ENCODE measurements around the gene TEKT4.
"Not testable (repeated sequence)": the region's sequence is repeated elsewhere in the genome, so short reads cannot be mapped to it uniquely, and the experiment has no call there.

The TEKT4 gene, protein sequence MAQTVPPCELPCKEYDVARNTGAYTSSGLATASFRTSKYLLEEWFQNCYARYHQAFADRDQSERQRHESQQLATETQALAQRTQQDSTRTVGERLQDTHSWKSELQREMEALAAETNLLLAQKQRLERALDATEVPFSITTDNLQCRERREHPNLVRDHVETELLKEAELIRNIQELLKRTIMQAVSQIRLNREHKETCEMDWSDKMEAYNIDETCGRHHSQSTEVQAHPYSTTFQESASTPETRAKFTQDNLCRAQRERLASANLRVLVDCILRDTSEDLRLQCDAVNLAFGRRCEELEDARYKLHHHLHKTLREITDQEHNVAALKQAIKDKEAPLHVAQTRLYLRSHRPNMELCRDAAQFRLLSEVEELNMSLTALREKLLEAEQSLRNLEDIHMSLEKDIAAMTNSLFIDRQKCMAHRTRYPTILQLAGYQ

DNA sequence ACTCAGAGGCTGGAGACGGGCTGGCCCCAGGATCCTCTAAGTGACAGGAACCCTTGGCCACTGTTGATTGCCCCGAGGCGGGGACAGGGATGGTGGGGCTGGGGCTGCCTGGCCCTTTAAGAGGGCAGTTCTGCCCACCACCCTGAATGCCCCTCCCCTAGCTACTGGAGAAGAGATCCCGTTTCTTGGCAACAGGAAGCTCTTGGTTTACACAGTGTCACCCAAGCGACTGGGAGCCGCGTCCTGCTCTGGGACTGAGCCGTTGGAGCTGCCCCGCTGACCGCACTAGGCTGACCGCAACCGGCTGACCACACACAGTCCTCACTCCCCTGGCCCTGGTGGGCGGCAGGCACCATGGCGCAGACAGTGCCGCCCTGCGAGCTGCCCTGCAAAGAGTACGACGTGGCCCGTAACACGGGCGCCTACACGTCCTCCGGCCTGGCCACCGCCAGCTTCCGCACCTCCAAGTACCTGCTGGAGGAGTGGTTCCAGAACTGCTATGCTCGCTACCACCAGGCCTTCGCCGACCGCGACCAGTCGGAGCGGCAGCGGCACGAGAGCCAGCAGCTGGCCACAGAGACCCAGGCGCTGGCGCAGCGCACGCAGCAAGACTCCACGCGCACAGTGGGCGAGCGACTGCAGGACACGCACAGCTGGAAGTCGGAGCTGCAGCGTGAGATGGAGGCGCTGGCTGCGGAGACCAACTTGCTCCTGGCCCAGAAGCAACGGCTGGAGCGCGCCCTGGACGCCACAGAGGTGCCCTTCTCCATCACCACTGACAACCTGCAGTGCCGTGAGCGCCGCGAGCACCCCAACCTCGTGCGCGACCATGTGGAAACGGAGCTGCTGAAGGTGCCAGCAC is at the start of gene TEKT4:
Gene TEKT4, plus strand, starts transcription at position 205 of the 862 bp plus-strand sequence. Its CDS starts 150 bp downstream, at position 355.
- in situ Hi-C loops (cut with MboI; ENCODE audit: low sequenced_read_pairs): no loop called here

DNA sequence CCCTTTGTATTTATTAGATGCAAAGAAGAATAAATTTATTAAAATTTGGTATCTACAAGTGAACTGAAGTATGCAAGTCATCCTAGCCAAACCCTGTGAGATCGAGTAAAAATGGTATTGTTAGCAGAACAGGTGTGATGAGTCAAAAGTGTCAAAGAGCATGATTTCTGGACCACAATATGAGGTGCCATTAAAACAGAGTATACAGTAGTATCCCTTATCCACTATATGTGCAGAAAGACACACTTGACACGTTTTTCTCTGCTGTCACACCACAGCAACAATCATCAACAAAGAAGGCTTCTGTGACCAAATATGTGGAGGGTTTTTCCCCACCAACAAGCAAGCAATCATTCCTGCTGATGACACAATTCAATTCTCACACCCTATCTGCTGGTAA is 32.0 kb upstream of the TEKT4 start:
- in situ Hi-C loops (cut with MboI; ENCODE audit: low sequenced_read_pairs): not testable (repeated sequence)

DNA sequence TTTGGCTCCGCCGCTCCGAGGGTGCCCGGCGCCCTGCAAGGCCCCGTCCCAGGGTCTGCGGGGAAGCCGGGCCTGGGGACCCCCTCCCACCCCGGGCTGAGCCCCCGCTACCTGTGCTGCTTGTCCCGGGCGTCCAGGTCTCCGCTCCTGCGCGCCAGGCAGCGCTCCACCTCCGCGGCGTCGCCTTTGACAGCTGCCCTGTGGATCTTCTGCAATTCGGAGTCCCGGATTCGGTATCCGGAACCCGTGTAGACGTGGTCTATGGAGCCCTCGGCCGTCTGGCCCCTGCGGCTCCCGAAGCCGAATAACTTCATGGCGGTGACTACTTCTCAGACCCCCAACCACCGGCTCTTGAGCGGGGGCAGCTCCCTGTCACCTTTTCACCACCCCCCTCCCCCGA is 14.4 kb upstream of the TEKT4 start:
- in situ Hi-C loops (cut with MboI; ENCODE audit: low sequenced_read_pairs): not testable (repeated sequence)

DNA sequence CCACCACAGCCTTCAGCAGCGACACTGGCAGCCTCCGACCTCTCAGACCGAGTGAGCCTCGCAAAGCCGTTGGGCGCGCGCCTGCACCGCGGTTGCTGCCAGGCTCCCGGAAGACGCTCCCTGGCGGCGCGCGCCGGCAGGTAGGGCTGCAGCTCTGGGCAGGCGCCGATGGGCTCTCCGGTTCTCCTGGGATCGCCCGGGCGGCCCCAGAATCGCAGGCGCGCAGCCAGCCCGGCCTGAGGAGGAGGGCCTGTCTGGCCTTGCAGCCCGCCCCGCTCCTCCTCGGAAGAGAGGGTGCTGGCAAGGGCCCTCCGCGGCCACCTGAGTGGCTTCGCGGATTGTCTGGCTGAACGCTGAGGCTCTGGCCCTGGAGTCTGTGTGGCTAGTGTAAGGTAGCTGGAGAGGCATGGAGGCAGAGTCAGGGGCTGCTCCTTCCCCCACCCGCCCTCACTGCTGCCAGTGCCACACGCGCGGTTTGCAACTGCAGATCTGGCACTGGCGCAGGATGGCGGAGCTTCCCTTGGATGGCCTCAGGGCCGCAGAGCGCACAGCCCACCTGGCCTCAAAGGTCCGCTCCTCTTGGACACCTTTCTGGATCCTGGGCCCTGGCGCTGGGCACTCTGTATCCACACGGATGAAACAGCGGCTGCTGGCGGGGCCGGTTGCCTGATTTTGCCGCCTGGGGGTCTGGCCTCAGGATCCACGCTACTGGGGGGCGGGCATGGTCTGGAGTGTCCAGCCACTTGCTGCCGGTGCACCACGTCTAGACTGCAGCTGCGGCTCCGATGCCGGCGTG is 13.7 kb upstream of the TEKT4 start:
- in situ Hi-C loops (cut with MboI; ENCODE audit: low sequenced_read_pairs): not testable (repeated sequence)

DNA sequence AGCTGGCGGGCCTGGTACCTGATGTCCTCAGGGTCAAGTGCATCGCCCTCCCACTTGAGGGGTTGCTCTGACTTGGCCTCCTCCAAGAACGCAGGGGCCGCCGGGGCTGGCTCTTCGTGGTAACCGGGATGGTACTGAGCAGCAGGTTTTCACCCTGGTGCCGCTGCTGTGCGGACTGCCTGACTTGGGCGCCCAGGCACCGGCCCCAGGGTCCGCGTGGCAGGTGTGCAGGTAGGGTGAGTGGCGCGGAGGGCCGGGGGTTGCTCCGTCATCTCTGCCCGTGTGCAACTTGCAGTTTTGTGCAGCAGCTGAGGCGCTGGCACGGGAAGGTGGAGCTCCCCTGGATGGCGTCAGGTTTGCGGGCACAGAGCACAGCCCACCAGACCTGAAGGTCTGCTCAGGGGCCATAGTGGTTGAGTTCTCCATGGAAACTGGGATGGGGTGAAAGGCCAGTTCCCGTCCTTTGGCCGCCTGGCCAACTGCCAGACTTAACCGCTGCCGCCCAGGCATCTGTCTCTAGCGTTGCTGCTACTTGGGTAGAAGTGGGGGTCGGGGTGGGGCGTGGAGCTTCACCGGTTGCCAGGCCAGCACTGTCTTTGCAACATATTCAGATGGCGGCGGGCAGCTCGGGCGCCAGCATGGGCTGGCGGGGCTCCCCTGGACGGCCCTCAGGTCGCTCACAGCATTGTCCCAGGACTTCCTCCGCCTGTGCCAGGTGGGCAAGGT is 12.9 kb upstream of the TEKT4 start:
- in situ Hi-C loops (cut with MboI; ENCODE audit: low sequenced_read_pairs): not testable (repeated sequence)

DNA sequence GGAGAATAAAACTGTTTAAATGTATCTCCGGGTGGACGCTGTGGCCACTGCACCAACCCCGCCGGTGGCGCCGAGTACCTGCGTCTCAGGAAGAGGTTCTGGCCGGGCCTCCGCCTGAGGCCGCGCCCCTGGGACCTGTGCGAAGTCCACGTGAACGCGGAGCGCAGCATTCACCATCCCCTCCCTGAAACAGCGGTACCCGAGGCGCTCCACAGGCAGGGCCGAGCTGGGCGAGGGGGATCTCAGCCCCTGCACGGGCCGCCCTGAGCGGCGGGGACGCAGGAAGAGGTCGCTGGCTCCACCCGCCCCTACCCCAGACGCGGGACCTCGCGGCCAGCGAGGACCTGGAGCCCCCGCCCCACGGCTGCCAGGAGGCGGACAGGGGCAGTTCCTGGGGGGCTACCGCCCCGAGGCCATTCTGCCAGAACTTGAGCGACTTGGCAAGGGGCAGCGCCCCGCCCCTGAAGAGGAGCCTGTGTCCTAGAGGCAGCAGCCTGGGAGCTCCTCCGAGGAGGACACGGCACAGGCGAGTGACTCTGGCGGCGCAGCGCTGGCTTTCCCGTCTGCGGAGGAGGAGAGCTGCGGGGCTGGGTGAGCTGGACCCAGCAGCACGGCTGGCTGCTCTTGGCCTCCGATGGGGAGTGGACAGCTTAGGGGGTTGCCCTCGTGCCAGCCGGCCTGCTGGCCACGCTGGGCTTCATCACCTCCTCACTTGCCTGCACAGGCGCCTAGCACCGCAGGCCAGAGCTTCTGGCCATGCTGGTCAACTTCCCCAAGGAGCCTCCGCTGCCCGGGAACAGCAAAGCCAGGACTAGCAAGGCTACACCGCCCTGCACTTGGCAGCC is 9.7 kb upstream of the TEKT4 start:
- in situ Hi-C loops (cut with MboI; ENCODE audit: low sequenced_read_pairs): no loop called here

DNA sequence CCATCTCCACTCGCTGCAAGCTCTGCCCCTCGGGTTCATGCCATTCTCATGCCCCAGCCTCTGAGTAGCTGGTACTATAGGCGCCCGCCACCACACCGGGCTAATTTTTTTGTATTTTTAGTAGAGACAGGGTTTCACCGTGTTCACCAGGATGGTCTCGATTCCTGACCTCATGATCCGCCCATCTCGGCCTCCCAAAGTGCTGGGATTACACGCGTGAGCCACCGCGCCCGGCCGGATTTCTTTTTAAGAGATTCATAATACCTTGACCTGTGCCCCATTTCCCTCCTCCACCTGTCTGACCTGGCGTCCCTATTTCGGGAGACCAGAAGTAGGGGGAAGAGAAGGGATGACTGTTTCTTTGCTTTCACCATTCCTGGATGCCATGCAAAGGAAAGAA is 8.3 kb upstream of the TEKT4 start:
- in situ Hi-C loops (cut with MboI; ENCODE audit: low sequenced_read_pairs): not testable (repeated sequence)

DNA sequence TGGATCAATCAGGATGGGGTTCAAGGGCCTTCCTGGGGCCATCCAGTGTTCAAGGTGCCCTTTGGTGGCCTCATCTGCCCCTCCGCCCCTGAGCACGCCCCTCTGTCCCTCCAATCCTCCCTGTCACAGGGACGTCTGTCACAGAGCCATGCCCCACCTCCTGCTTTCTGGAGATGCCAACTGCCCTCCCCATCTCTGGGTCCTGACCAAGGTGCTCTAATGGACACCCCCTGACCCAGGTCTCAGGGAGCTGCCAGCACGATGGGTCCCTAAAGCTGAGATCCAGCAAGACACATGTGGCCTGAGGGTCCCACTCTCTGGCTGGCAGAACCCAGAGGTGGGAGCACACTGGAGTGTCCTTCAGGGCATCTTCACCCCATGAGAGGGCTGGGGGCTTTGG is 2.1 kb upstream of the TEKT4 start:
- in situ Hi-C loops (cut with MboI; ENCODE audit: low sequenced_read_pairs): no loop called here

DNA sequence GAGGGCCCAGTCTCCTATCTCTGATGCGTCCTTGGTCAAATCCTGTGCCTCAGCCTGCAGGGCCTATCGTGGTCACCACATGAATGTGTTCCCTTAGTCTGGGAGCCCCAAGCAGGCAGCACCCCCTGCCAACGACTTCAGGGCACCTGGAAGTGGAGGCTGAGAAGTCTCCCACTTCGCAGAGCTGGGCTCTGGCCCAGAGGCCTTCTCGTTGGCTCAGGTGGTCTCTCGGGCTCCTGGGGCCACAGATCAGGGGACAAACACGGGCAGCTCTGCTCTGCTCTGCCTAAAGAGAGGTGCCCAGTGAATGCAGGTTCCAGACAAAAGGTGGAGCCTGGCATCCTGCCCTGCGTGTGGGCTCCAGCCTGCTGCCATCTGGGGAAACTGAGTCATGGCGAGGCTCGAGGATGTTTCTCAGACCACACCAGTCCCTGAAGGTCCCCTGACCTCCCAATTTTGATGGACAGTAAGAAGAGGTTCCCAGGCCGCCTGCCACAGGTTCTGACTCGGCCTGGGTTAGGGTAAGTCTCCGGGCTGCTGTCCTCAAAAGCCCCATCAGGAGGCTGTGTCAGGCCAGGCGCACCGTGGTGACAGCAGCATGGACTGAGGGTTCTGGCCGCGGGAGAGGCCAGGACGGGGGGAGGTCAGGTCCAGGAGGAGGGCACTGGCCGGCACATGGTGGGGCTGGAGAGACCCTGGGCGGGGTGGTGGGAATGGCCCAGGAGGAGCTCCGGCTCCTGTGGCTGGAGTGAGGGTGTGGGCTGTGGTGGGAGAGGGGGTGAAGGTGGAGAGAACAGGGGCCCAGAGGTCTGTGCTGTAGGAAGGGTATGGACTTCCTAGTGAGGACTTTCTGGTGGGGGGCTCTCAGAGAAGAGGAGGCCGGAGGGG is 1.4 kb upstream of the TEKT4 start:
- in situ Hi-C loops (cut with MboI; ENCODE audit: low sequenced_read_pairs): no loop called here

DNA sequence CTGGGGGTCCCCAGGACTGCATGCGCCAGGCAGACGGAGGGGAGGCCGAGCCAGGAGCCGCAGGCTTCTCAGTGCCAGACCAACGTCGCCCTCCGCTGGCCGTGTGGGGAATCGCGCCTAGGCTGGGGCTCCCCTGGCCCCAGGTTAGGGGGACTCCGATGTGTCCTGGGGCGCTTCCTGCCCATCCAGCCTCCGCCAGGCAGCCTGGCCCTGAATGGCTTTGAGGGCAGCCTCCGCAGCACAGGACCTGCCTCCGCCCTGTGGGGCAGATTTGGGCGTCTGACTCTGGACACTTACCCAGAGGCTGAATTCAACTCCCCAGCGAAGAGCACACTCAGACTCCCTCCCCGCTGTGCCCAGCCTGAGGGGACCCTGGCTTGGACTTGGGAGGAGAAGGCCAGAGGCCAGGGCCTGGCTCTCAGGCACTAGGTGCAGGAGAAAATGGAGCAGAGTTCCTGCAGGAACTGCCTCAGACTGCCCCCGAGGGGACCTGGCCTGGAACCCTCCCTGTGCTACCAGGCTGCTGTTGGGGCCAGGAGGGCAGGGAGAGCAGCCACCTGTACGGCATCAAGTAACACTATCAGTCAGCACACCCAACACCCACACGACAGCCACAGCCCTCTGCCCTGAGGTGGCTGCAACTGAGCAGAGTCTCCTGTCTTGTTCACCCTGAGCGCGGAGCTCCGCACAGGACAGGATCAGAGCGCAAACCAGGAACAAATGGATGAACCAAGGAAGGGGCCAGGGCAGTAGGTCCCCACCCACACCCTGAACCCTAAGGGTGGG is 597 bp upstream of the TEKT4 start:
- in situ Hi-C loops (cut with MboI; ENCODE audit: low sequenced_read_pairs): no loop called here

DNA sequence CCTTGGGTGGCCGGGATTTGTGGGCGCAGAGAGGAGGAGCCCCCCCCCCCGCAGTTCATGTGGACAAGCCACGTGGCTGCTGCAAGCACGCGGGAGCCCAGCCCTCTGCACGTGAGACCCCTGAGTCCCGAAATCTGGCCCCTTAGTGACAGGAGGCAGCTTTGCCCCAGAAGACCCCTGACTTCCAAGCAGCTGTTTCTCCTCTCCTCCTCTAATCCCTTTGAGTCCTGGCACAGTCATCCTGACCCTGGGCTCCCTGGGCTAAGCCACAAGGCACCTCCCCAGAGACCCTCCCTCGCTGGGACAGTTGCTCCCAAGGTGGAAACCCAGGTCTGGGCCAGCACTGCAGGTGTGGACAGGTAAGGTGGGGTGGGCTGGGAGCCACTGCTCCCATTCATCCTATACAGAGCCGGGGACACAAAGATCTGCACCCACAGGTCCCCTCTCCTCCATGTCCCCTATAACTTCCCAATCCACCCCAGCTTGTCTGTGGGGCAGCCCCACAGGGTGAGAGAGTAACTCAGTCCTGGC is 923 bp downstream of the TEKT4 start:
- in situ Hi-C loops (cut with MboI; ENCODE audit: low sequenced_read_pairs): no loop called here

DNA sequence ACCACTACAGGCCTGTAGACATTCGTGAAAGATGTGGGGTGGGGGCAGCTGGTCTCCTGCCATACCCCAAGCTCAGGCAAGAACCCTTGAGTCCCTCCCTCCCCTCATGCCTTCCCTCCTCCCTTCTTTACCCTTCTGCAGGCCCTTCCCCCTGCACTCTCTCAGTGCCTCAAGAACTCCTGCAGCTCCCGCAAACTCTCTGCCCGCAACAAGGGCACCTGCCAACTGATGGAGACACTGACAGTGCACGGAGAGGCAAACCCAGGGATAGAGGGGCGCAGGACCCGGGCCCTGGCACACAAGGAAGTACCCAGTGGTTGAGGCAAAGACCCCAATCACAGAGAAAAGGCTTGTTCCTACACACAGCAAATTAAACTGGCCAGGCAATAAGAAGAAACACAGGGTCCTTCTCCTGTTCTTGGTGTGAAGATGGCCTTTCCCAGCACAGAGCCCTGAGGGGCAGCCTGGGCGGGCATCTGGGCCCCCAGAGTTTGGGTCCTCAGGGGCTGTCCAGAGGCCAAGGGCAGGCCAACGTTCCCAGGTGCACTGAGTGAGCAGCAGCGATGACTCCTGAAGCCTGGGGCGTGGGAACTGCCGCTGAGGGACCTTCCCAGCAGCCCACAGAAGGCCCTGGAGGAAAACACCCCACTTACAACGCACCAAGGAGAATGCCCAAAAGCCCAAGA is 1.6 kb downstream of the TEKT4 start:
- in situ Hi-C loops (cut with MboI; ENCODE audit: low sequenced_read_pairs): no loop called here

DNA sequence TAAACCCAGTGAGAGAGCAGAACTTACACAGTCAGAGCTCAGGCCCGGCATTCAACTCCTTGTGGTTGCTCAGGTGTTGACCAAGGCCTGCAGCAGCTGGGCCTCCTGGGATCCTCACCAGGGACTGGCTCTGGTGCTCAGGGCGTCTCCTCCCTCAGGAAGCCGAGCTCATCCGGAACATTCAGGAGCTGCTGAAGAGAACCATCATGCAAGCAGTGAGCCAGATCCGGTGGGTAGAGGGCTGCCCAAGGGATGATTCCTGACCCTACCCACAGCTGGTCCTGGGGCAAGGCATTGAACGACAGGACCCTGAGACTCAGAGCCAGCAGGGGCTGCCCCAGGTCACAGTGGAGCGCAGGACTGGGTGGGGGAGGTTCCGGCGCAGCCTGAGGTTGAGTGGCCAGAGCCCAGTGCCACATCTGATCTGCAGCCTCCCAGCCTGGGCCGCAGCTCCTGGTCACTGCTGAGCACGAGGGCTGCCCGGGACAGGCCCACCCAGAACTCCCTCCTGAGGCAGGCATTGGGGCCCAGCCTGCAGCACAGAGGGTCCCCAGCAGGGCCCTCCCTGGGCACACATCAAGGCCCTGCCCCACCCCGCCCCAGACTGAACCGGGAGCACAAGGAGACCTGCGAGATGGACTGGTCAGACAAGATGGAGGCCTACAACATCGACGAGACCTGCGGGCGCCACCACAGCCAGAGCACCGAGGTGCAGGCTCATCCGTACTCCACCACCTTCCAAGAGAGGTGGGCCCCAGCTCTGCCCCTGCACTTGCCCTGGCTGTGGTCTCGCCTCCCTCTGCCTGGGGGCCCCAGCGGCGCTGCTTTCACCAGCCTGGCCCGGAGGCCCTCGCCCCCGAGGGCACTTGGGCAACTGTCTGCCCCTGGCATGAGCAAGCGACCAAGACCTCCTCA is 2.4 kb downstream of the TEKT4 start:
- in situ Hi-C loops (cut with MboI; ENCODE audit: low sequenced_read_pairs): no loop called here

DNA sequence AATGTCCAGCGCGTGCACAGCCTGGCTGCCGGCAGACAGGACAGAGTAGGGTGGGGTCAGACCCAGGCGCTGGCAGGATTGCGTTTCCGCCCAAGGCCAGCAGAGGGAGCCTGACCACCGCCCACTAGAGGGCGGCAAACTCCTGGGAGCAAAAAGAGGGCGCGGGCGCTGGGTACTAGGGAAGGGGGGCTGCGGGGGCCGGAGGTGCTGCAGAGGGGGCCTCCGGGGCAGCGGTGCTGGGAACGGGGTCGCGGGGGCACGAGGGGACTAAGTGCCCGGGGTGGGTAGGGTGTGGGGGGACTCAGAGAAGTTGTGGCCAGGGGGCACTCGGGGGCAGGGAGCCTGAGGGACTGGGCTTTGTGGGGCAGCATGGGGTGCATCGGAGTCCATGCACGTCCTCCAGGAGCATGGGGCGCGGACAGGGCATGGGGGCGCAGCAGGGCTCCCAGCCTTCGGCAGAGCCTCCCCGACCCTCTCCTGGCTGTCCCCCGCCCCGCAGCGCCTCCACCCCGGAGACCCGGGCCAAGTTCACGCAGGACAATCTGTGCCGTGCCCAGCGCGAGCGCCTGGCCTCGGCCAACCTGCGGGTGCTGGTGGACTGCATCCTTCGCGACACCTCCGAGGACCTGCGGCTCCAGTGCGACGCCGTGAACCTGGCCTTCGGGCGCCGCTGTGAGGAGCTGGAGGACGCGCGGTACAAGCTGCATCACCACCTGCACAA is 3.2 kb downstream of the TEKT4 start:
- in situ Hi-C loops (cut with MboI; ENCODE audit: low sequenced_read_pairs): no loop called here

DNA sequence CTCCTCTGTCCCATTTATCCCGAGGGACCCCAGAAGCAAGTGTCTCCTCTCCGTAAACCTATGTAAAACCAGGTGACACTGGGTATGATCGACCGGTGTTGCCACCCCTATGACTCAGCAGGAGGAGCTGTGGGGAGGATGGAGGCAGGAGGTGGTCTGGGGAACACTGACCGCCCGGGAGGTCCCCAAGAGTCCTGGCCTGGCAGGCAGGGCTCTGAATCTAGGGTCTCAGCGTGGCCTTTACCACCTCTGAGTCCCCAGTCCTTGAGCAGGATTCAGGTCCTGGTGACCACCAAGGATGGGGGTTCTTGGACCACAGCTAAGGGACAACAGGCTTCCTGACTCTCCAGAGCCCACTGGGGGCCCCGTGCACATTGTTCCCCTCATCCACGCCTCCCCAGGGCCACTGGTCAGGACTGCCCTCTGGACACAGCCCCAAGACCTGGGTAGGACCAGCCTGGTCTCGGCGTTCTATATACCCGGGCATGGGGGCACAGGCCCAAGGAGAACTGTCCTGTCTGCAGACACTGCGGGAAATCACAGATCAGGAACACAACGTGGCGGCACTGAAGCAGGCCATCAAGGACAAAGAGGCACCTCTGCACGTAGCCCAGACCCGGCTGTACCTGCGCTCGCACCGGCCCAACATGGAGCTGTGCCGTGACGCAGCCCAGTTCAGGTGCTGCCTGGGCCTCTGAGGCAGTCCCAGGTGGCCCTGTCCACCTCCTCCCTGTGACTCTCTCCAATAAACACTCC is 4.0 kb downstream of the TEKT4 start:
- in situ Hi-C loops (cut with MboI; ENCODE audit: low sequenced_read_pairs): no loop called here
